Left lung (tissue), 10 donors: ENCODE data around the gene RPGRIP1L. TPM values are rescaled to one million over a fixed set of nuclear protein-coding genes. Genes with fewer than 3 reads are reported as not detected.

Experiments used
- ATAC-seq: fragments of 200-7000 bp; cut with Tn5 transposase; one replicate; pipeline ENCODE4 v1.9.1; 2020; ENCODE audit warnings: moderate library complexity
- DNase-seq, 4 donors: peaks; one replicate each; pipeline ENCODE4 v3.0.0-alpha.2; 2013 to 2020
- H3K27ac ChIP-seq, 2 donors: fragments of 200-600 bp; sonication (generic) in 1 of 2; one replicate each; pipeline versions ENCODE4 v1.5.0 to v1.8.0; 2020 to 2021
- H3K27me3 ChIP-seq, 2 donors: fragments of 200-600 bp; sonication (generic) in 1 of 2; one replicate each; pipeline versions ENCODE4 v1.5.0 to v1.8.0; 2020 to 2021
- H3K36me3 ChIP-seq, 2 donors: fragments of 200-600 bp; sonication (generic) in 1 of 2; one replicate each; pipeline versions ENCODE4 v1.5.0 to v1.8.0; 2020 to 2021
- H3K4me1 ChIP-seq, 2 donors: fragments of 200-600 bp; one replicate each; pipeline ENCODE4 v1.8.0; 2021
- H3K4me3 ChIP-seq, 2 donors: fragments of 200-600 bp; sonication (generic) in 1 of 2; one replicate each; pipeline versions ENCODE4 v1.5.0 to v1.8.0; 2020 to 2021; ENCODE audit warnings: mild to moderate bottlenecking in 1 of 2
- H3K9me3 ChIP-seq, 2 donors: fragments of 200-600 bp; sonication (generic) in 1 of 2; one replicate each; pipeline versions ENCODE4 v1.5.0 to v1.8.0; 2020 to 2021
- intact Hi-C, 2 donors: fragments of 100-400 bp; cut with DNase I; formaldehyde crosslinking; loops; one replicate each; pipeline versions ENCODE4 v1.11.2 to v1.14.2; 2022
- polyA plus RNA-seq, 6 donors: library from polyadenylated mRNA; unstranded; fragments of 120-200 nt; gene quantifications; one replicate each; pipeline ENCODE4 v1.2.1, GENCODE V29; 2013; ENCODE audit not compliant: insufficient read length in 6 of 6
- total RNA-seq, 2 donors: library from RNA; stranded (reverse); fragmentation: NEBNext Ultra II Directional; extraction: Animal tissue kit (Norgen Biotek cat#: 25700); gene quantifications; one replicate each; pipeline ENCODE4 v1.2.1, GENCODE V29; 2021
- TF ChIP-seq, protein P1 (sequence below), 2 donors: fragments of 200-600 bp; sonication (generic) in 1 of 2; IDR thresholded peaks; one replicate each; pipeline versions ENCODE4 v1.5.0 to v1.8.0; 2021; ENCODE audit warnings: antibody characterized with exemption in 2 of 2
- donor health status: DM: no; HTN: yes; CAD: no.
- donor health status: DM: no; HTN: no; CAD: no.

RPGRIP1L gene
- total and polyA plus RNA-seq, 8 donors = 8.0 to 18.2 (median 16.3) TPM

DNA sequence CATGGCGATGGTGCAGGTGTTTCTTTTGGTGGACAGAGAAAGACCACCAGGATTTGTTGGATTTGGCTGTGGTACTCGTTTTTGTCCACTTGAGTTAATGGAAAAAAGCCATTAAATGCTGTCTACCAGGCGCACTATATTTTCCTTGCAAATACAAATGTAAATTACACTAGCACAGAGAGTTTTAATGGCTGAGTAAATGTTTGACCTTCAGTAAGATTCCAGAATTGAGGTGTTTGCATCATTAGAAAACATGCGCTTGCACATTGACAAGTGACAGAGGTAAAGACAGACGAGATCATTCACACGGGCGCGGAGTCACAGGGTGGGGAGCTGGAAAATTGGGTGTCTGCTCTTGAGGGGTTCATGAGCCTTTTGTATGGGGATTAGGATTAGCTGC lies 147.1 kb downstream of the RPGRIP1L start:
- H3K36me3 ChIP-seq = no peaks in the 10 kb centered on the region
- no peaks in the 10 kb centered on the region for H3K9me3 ChIP-seq
- intact Hi-C loops = no loop called here
- TF ChIP-seq, protein P1, sequence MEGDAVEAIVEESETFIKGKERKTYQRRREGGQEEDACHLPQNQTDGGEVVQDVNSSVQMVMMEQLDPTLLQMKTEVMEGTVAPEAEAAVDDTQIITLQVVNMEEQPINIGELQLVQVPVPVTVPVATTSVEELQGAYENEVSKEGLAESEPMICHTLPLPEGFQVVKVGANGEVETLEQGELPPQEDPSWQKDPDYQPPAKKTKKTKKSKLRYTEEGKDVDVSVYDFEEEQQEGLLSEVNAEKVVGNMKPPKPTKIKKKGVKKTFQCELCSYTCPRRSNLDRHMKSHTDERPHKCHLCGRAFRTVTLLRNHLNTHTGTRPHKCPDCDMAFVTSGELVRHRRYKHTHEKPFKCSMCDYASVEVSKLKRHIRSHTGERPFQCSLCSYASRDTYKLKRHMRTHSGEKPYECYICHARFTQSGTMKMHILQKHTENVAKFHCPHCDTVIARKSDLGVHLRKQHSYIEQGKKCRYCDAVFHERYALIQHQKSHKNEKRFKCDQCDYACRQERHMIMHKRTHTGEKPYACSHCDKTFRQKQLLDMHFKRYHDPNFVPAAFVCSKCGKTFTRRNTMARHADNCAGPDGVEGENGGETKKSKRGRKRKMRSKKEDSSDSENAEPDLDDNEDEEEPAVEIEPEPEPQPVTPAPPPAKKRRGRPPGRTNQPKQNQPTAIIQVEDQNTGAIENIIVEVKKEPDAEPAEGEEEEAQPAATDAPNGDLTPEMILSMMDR (IDR thresholded peaks at IDR 0.05) = no peak
- H3K27me3 ChIP-seq = no peaks in the 10 kb centered on the region
- H3K27ac ChIP-seq = no peak overlapping the region
- H3K4me1 ChIP-seq = no peaks in the 10 kb centered on the region
- no peak for ATAC-seq
- DNase-seq = no peak
- no peak overlapping the region for H3K4me3 ChIP-seq

GRCh38 chr16:53549970-53550690 lies 153.5 kb downstream of the RPGRIP1L start:
- Histone ChIP-seq H3K4me3 (no peak overlapping the region), H3K27me3 (peaks cover 0 to 27% of the 10 kb centered on the region in 2 donors), H3K9me3 (no peaks in the 10 kb centered on the region), H3K27ac (no peak overlapping the region), H3K36me3 (no peaks in the 10 kb centered on the region), H3K4me1 (peaks cover 0 to 6% of the 10 kb centered on the region in 2 donors)
- intact Hi-C loops = no loop called here
- TF ChIP-seq, protein P1 (IDR thresholded peaks at IDR 0.05) = peak; percentile 48 to 58
- DNase-seq (peak in 3 of 4 donors; percentile 40 to 96 (median 91)), ATAC-seq (peak; percentile 96)

Other genes starting within 250 kb of the RPGRIP1L start
- gene AKTIP, start 200.7 kb downstream of the RPGRIP1L start, total RNA-seq = 10 to 100 TPM; 36.9 to 43.5 TPM
- gene AKTIP, start 200.7 kb downstream of the RPGRIP1L start, polyA plus RNA-seq = 10 to 100 TPM; 43.9 to 53.7 (median 49.3) TPM
- 10 to 100 TPM; 69.0 to 71.5 TPM for gene FTO, start 297 bp upstream of the RPGRIP1L start, total RNA-seq
- 10 to 100 TPM; 80.9 to 99.6 (median 90.9) TPM for gene FTO, start 297 bp upstream of the RPGRIP1L start, polyA plus RNA-seq